IPS-15b (cell line): ENCODE data around the gene ERGIC3.

ENCODE experiments used
- H3K27me3 ChIP-seq: one replicate; pipeline ENCODE4 v1.6.1; 2013; ENCODE audit warnings: low read length; ENCODE audit not compliant: control insufficient read depth, insufficient read depth
- H3K36me3 ChIP-seq: one replicate; pipeline ENCODE4 v1.6.1; 2013; ENCODE audit warnings: low read length; ENCODE audit not compliant: control insufficient read depth, insufficient read depth
- H3K4me1 ChIP-seq: one replicate; pipeline ENCODE4 v1.6.1; 2013; ENCODE audit warnings: mild to moderate bottlenecking, low read length; ENCODE audit not compliant: control insufficient read depth, insufficient read depth
- H3K4me3 ChIP-seq: one replicate; pipeline ENCODE4 v1.5.1; 2013; ENCODE audit warnings: low read depth, low read length
- H3K9ac ChIP-seq: one replicate; pipeline ENCODE4 v1.6.1; 2013; ENCODE audit warnings: low read depth, mild to moderate bottlenecking, low read length
- H3K9me3 ChIP-seq: one replicate; pipeline ENCODE4 v1.6.1; 2013; ENCODE audit warnings: mild to moderate bottlenecking, low read length; ENCODE audit not compliant: control insufficient read depth, insufficient read depth

ERGIC3 gene

GRCh38 chr20:35564905-35565304, 23.0 kb downstream of the ERGIC3 start:
- no peak overlapping the region for H3K4me3 ChIP-seq
- peaks cover 4% of the 10 kb centered on the region for H3K4me1 ChIP-seq
- H3K9ac ChIP-seq, result no peak overlapping the region
- H3K27me3 ChIP-seq, result no peaks in the 10 kb centered on the region
- no peaks in the 10 kb centered on the region for H3K9me3 ChIP-seq
- H3K36me3 ChIP-seq, result no peaks in the 10 kb centered on the region

- Histone ChIP-seq H3K9me3 (no peaks in the 10 kb centered on the region), H3K9ac (no peak overlapping the region), H3K4me3 (no peak overlapping the region), H3K36me3 (no peaks in the 10 kb centered on the region), H3K4me1 (no peaks in the 10 kb centered on the region), H3K27me3 (no peaks in the 10 kb centered on the region)
Measured at GRCh38 chr20:35568645-35569044, 26.8 kb downstream of the ERGIC3 start.

DNA sequence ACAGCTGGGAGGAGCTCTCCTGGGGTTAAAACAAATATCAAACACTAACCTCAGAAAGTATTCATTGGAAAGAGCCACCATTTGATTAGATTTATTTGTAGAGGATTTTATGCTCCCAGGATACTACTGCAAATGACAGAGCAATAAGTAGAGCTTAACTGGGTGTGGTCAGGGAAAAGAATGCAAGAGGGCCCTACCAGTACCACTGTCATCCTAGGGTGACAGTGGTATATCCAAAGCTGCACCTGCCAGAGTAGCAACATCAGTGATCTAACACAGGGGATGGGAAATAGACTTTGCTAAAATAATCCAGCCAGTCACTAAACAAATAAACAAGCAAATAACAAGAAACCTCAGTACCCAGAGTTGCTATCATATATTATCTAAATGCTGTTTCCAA, 29.7 kb downstream of the ERGIC3 start:
- Histone ChIP-seq H3K4me1 (no peaks in the 10 kb centered on the region), H3K9me3 (no peaks in the 10 kb centered on the region), H3K4me3 (no peak overlapping the region), H3K9ac (no peak overlapping the region), H3K36me3 (no peaks in the 10 kb centered on the region), H3K27me3 (no peaks in the 10 kb centered on the region)

GRCh38 chr20:35572838-35573237, 31.0 kb downstream of the ERGIC3 start:
- H3K9me3 ChIP-seq, result no peaks in the 10 kb centered on the region
- H3K27me3 ChIP-seq, result no peaks in the 10 kb centered on the region
- no peak overlapping the region for H3K4me3 ChIP-seq
- H3K4me1 ChIP-seq, result no peaks in the 10 kb centered on the region
- H3K36me3 ChIP-seq, result no peaks in the 10 kb centered on the region
- no peak overlapping the region for H3K9ac ChIP-seq

DNA sequence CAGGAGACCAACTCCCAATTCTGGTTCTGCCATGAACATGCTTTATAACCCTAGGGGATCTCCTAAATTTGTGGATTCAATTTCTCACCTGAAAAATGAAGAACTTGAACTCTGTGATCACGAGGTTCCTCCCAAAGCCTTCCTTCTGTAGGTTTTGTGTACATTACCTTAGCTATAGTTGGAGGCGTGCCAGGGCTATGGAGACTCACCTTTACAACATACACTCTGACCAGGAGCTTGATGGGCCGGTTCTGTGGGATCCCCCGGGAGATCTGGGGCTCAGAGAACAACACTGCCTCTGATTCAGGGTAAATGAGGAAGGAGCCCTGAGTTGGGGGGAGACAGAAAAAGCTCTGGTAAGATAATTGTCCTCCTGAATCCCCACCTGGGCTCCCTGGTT, 34.1 kb downstream of the ERGIC3 start:
- no peaks in the 10 kb centered on the region for H3K4me1 ChIP-seq
- no peaks in the 10 kb centered on the region for H3K9me3 ChIP-seq
- H3K9ac ChIP-seq, result no peak overlapping the region
- no peaks in the 10 kb centered on the region for H3K27me3 ChIP-seq
- no peak overlapping the region for H3K4me3 ChIP-seq
- no peaks in the 10 kb centered on the region for H3K36me3 ChIP-seq

DNA sequence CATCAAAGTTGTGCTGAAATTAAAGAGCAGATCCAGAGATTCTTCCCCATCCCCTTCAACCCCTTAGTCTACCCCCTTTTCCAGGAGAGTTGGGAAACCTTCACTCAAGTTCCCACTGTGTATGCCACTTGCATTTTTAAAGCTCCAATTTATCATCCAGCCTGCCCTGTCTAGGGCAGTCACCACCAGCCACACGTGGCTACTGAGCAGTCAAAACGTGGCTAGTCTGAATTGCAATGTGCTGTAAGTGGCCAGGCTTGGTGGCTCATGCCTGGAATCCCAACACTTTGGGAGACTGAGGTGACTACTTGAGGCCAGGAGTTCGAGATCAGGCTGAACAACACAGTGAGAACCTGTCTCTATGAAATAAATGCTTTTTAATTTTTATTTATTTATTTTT, 34.9 kb downstream of the ERGIC3 start:
- Histone ChIP-seq H3K4me3 (no peak overlapping the region), H3K27me3 (no peaks in the 10 kb centered on the region), H3K36me3 (no peaks in the 10 kb centered on the region), H3K4me1 (no peaks in the 10 kb centered on the region), H3K9me3 (no peaks in the 10 kb centered on the region), H3K9ac (no peak overlapping the region)

DNA sequence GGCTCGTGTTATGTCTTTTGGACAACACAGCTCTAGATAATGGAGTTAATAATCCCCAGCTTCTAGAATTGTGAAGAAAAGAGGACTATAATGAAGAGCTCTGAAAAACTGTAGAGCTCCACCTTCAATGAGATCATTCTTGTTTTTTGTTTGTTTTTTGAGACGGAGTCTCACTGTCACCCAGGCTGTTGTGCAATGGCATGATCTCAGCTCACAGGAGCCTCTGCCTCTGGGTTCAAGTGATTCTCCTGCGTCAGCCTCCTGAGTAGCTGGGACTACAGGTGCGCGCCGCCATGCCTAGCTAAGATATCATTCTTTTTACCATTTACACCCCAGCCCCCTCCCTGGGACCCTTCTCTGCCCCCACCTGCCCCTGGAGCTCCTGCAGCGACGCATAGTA, 36.6 kb downstream of the ERGIC3 start:
- Histone ChIP-seq H3K4me3 (no peak overlapping the region), H3K4me1 (no peaks in the 10 kb centered on the region), H3K27me3 (no peaks in the 10 kb centered on the region), H3K9ac (no peak overlapping the region), H3K36me3 (no peaks in the 10 kb centered on the region), H3K9me3 (no peaks in the 10 kb centered on the region)

- H3K4me1 ChIP-seq, result no peaks in the 10 kb centered on the region
- H3K9me3 ChIP-seq, result no peaks in the 10 kb centered on the region
- no peaks in the 10 kb centered on the region for H3K27me3 ChIP-seq
- no peaks in the 10 kb centered on the region for H3K36me3 ChIP-seq
- H3K9ac ChIP-seq, result no peak overlapping the region
- no peak overlapping the region for H3K4me3 ChIP-seq
Measured at GRCh38 chr20:35579196-35579595, 37.3 kb downstream of the ERGIC3 start.

- Histone ChIP-seq H3K9ac (no peak overlapping the region), H3K4me3 (no peak overlapping the region), H3K9me3 (no peaks in the 10 kb centered on the region), H3K27me3 (no peaks in the 10 kb centered on the region), H3K36me3 (no peaks in the 10 kb centered on the region), H3K4me1 (no peaks in the 10 kb centered on the region)
Measured at GRCh38 chr20:35582131-35582530, 40.3 kb downstream of the ERGIC3 start.

DNA sequence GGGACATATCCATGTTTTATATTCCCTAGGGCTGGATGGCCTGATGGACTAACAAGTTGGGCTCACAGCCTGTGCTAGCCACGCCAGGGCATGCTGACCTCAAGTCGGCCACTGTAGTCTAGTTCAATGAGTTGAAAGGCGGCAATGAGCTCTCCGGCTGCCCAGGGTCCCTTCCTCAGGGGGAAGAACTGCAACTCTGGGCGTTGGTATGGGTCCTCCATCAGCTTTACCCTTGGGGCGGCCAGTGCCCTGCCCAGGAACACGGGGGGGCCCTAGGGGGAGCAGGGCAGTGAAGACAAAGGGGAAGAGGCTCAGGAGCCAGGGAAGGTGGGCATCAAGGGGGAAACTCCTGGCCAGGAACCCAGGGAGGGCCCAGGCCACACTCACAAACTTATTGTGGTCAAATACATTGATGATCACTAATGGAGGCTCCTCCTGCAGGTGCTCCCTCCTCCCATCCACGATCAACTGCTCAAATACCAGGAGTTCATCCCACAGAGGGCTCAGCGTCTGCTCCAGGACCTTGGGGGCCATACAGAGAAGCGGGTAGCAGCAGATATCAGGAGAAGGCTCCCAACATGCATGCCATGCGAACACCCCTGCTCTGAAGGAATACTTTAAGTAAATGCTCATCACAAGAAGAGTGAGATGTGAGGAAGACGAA, 41.0 kb downstream of the ERGIC3 start:
- Histone ChIP-seq H3K9ac (no peak overlapping the region), H3K4me3 (no peak overlapping the region), H3K4me1 (no peaks in the 10 kb centered on the region), H3K27me3 (no peaks in the 10 kb centered on the region), H3K36me3 (no peaks in the 10 kb centered on the region), H3K9me3 (no peaks in the 10 kb centered on the region)

DNA sequence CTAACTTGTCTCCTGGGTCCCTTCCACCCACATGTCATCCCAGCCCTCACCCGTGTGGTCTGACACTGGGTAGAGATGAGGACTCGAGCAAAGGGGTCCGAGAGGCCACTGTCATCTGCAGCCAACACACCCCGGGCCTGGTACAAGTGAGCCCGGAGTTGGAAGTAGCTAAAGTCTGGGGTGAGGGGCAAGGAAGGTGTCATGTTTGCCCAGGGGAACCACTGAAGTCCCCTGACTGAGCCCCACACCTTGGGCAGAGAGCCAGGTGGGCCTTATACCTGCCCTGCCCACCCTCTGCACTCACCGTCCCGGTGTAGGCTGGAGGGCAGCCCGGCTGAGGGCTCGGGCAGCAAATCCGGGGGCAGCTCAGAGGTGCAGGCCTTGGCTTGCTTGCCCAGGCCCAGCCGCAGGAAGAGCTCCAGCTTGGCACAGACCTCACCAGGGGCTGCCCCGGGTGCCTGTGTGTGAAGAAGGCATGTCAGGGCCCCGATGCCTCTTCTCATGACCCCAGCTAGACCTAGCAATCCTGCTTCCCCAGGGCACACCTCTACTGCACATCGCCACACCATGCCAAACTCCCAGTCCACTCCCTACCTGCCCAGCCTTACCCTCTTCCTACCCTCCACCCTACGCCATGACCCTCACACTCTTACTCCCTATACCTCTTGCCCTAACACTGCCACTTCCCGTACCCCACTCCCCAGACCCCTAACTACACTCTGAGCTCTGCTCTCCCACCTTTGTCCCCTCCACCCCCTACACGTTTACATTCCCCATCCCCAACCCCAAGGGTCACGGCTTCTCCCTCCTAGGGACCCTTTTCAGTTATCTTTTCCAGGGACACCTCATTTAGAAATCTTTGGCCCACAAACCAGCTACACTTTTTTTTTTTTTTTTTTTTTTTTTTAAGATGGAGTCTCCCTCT, 42.0 kb downstream of the ERGIC3 start:
- Histone ChIP-seq H3K4me1 (no peaks in the 10 kb centered on the region), H3K4me3 (no peak overlapping the region), H3K9me3 (no peaks in the 10 kb centered on the region), H3K36me3 (no peaks in the 10 kb centered on the region), H3K27me3 (no peaks in the 10 kb centered on the region), H3K9ac (no peak overlapping the region)
